ENCODE results near the gene ZDHHC8. TPM values are rescaled to one million over a fixed set of nuclear protein-coding genes. Genes with fewer than 3 reads are reported as not detected.

Gene ZDHHC8
- total and polyA plus RNA-seq, 2 donors (not counting 1 experiment from before 2014, with no cell fraction given) = 94.4 to 96.9 TPM

DNA sequence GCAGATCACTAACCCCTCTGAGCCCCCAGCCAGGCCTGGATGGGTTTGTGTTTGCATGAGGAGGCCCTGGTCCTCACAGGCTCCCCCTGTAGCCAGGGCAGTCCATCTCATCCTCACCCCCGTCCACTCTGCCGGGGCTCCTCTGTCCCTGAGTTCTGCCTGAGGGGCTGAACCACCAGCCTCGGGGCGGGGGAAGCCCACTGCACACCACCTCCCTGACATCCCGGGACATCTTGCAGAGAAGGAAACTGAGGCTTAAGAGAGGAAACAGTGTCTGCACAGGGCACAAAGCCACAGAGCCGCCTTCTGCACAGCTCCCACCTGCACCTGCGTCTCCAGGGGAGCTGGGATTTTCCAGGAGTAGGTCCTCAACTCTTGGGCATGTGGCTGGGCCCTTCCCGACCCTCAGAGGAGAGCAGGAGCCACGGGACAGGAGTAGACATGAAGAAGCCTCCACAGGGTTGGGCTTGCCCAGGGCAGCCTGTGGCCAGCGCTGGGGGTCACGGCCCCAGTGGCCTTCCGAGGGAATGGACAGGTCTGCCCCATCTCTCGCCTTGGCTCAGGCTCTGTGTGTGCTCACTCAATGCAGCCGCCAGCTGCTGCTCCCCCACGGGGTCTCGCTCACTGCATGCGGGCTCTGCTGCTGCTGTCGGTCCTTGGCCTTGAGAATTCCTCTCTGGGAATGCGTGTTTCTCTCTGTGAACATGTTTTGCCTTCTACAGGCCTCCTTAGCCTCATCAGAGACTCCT is 64.7 kb downstream of the ZDHHC8 start:
- Mint-ChIP-seq H3K4me1 (no peaks in the 10 kb centered on the region), H3K4me3 (no peak overlapping the region), H3K27ac (no peak overlapping the region), H3K27me3 (peaks cover 4% of the 10 kb centered on the region), H3K9me3 (ENCODE audit: insufficient read depth) (no peaks in the 10 kb centered on the region)
- ATAC-seq (ENCODE audit: low read depth) (no peak), DNase-seq (no peak)
- intact Hi-C loops (cut with micrococcal nuclease) = no loop called here
- 88% methylated on average over 18 of the region's 19 CpGs for WGBS (ENCODE audit: insufficient coverage)
- Histone ChIP-seq H4K20me1 (ENCODE audit: control insufficient read depth, insufficient read depth, low read length, poor library complexity, severe bottlenecking) (no peaks in the 10 kb centered on the region), H3K27ac (ENCODE audit: low read length in 2 of 2) (no peak overlapping the region), H3K79me2 (ENCODE audit: control insufficient read depth, insufficient read depth, low read length) (no peaks in the 10 kb centered on the region), H3K36me3 (replicated peaks in 1 of 2; ENCODE audit: control extremely low read depth in 1 of 2, control insufficient read depth in 1 of 2, extremely low read depth in 1 of 2, insufficient read depth in 2 of 2, low read length in 1 of 2) (no peaks in the 10 kb centered on the region), H3K9ac (ENCODE audit: low read length) (no peak overlapping the region), H3K4me2 (replicated peaks; ENCODE audit: low read depth, low read length, poor library complexity, severe bottlenecking) (no peak overlapping the region), H3K9me3 (ENCODE audit: control extremely low read depth in 1 of 3, control insufficient read depth in 2 of 3, insufficient read depth in 1 of 3, low read length in 2 of 3) (no peaks in the 10 kb centered on the region), H2AFZ (ENCODE audit: insufficient read depth, low read depth, low read length, poor library complexity, severe bottlenecking) (no peak overlapping the region), H3K4me3 (ENCODE audit: control extremely low read depth in 1 of 5, extremely low read depth in 1 of 5, insufficient read depth in 1 of 5, low read depth in 2 of 5, low read length in 4 of 5) (no peak overlapping the region), H3K27me3 (replicated peaks in 1 of 4; ENCODE audit: control extremely low read depth in 1 of 4, control insufficient read depth in 3 of 4, insufficient read depth in 4 of 4, low read length in 3 of 4) (peaks cover 0 to 2% (median 0%) of the 10 kb centered on the region in 4 experiments), H3K4me1 (ENCODE audit: control insufficient read depth in 2 of 2, insufficient read depth in 2 of 2, low read length in 2 of 2) (no peaks in the 10 kb centered on the region)
- ChIA-PET POLR2A (no interaction called here), CTCF (no interaction called here)
- TF ChIP-seq, protein P1, sequence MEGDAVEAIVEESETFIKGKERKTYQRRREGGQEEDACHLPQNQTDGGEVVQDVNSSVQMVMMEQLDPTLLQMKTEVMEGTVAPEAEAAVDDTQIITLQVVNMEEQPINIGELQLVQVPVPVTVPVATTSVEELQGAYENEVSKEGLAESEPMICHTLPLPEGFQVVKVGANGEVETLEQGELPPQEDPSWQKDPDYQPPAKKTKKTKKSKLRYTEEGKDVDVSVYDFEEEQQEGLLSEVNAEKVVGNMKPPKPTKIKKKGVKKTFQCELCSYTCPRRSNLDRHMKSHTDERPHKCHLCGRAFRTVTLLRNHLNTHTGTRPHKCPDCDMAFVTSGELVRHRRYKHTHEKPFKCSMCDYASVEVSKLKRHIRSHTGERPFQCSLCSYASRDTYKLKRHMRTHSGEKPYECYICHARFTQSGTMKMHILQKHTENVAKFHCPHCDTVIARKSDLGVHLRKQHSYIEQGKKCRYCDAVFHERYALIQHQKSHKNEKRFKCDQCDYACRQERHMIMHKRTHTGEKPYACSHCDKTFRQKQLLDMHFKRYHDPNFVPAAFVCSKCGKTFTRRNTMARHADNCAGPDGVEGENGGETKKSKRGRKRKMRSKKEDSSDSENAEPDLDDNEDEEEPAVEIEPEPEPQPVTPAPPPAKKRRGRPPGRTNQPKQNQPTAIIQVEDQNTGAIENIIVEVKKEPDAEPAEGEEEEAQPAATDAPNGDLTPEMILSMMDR (IDR thresholded peaks at IDR 0.05) = no peak
- TF ChIP-seq EZH2 (IDR thresholded peaks at IDR 0.05; ENCODE audit: borderline replicate concordance, insufficient read depth, low read depth, low read length, poor library complexity, severe bottlenecking) = no peak

Small RNAs within 50 kb of the gene (small RNA-seq; reads per million reads assigned to genes)
- gene MIR6816 (ENCODE audit: insufficient read length, low read depth, low replicate concordance) (not detected), gene RF00599 (ENCODE audit: insufficient read length, low read depth, low replicate concordance) (not detected)

Other genes starting within 250 kb of the ZDHHC8 start
- 32.6 and 36.1 TPM in 2 replicates for gene COMT, start 190.0 kb upstream of the ZDHHC8 start, total RNA-seq
- gene COMT, start 190.0 kb upstream of the ZDHHC8 start, polyA plus RNA-seq = 58.3 and 70.6 TPM in 2 replicates
- gene TXNRD2, start 190.0 kb upstream of the ZDHHC8 start, total RNA-seq = 36.2 and 39.0 TPM in 2 replicates
- gene TXNRD2, start 190.0 kb upstream of the ZDHHC8 start, polyA plus RNA-seq = 22.7 and 24.8 TPM in 2 replicates
- 6.7 and 8.4 TPM in 2 replicates for gene ARVCF, start 115.0 kb upstream of the ZDHHC8 start, total RNA-seq
- 2.2 and 2.5 TPM in 2 replicates for gene ARVCF, start 115.0 kb upstream of the ZDHHC8 start, polyA plus RNA-seq
- 75.5 and 81.1 TPM in 2 replicates for gene TANGO2, start 110.7 kb upstream of the ZDHHC8 start, total RNA-seq
- gene TANGO2, start 110.7 kb upstream of the ZDHHC8 start, polyA plus RNA-seq = 41.6 and 75.6 TPM in 2 replicates
- gene DGCR8, start 51.6 kb upstream of the ZDHHC8 start, total RNA-seq = 43.2 and 46.6 TPM in 2 replicates
- 19.6 and 24.2 TPM in 2 replicates for gene DGCR8, start 51.6 kb upstream of the ZDHHC8 start, polyA plus RNA-seq
- gene RANBP1, start 15.7 kb upstream of the ZDHHC8 start, total RNA-seq = 62.7 and 67.0 TPM in 2 replicates
- gene RANBP1, start 15.7 kb upstream of the ZDHHC8 start, polyA plus RNA-seq = 77.6 and 102 TPM in 2 replicates
- 88.7 and 95.7 TPM in 2 replicates for gene TRMT2A, start 14.6 kb upstream of the ZDHHC8 start, total RNA-seq
- 144 and 147 TPM in 2 replicates for gene TRMT2A, start 14.6 kb upstream of the ZDHHC8 start, polyA plus RNA-seq
- gene CCDC188, start 19.3 kb downstream of the ZDHHC8 start, total RNA-seq = not detected in 2 replicates
- not detected in 2 replicates for gene CCDC188, start 19.3 kb downstream of the ZDHHC8 start, polyA plus RNA-seq
- 0.42 and 0.51 TPM in 2 replicates for gene RTN4R, start 136.5 kb downstream of the ZDHHC8 start, total RNA-seq
- 0.79 and 0.92 TPM in 2 replicates for gene RTN4R, start 136.5 kb downstream of the ZDHHC8 start, polyA plus RNA-seq
- gene DGCR6L, start 188.3 kb downstream of the ZDHHC8 start, total RNA-seq = 20.5 and 21.2 TPM in 2 replicates
- gene DGCR6L, start 188.3 kb downstream of the ZDHHC8 start, polyA plus RNA-seq = 24.3 and 33.4 TPM in 2 replicates

Data from B cell (primary cell).